CD14-positive monocyte (primary cell): ENCODE measurements around the gene CDKN2D. TPM values are rescaled to one million over a fixed set of nuclear protein-coding genes. Genes with fewer than 3 reads are reported as not detected.

Experiments
- DNase-seq, 3 donors: peaks; one replicate each; pipeline ENCODE4 v3.0.0-alpha.2; 2011 to 2022
- H2AFZ ChIP-seq: 2 replicates; pipeline ENCODE4 v1.6.0; 2012; ENCODE audit warnings: mild to moderate bottlenecking, low read depth, low read length, inconsistent platforms; ENCODE audit not compliant: insufficient read depth, poor library complexity, severe bottlenecking
- H3K27ac ChIP-seq, 2 donors: 1 replicate in 1 of 2; 2 replicates in 1 of 2; pipeline ENCODE4 v1.5.1; 2012 to 2013; ENCODE audit warnings: low read length in 2 of 2, control low read depth in 1 of 2, inconsistent platforms in 1 of 2, low read depth in 1 of 2, mild to moderate bottlenecking in 1 of 2
- H3K27me3 ChIP-seq, 2 donors: one replicate each; pipeline versions ENCODE4 v1.6.0 to v1.6.1; 2011 to 2013; ENCODE audit warnings: low read length in 2 of 2; ENCODE audit not compliant: control insufficient read depth in 2 of 2, insufficient read depth in 2 of 2
- H3K36me3 ChIP-seq, 2 donors: replicated peaks in 1 of 2; 1 replicate in 1 of 2; 2 replicates in 1 of 2; pipeline versions ENCODE4 v1.5.1 to v1.6.1; 2012 to 2013; ENCODE audit warnings: low read length in 2 of 2, control low read depth in 1 of 2, inconsistent platforms in 1 of 2, mild to moderate bottlenecking in 1 of 2; ENCODE audit not compliant: insufficient read depth in 2 of 2, control insufficient read depth in 1 of 2
- H3K4me1 ChIP-seq, 2 donors: 1 replicate in 1 of 2; 2 replicates in 1 of 2; pipeline versions ENCODE4 v1.5.1 to v1.6.1; 2012 to 2013; ENCODE audit warnings: low read length in 2 of 2, control low read depth in 1 of 2, inconsistent platforms in 1 of 2, mild to moderate bottlenecking in 1 of 2, moderate library complexity in 1 of 2; ENCODE audit not compliant: insufficient read depth in 2 of 2, control insufficient read depth in 1 of 2
- H3K4me2 ChIP-seq: replicated peaks from 2 replicates; pipeline ENCODE3; 2012; ENCODE audit warnings: low read length, moderate library complexity, mild to moderate bottlenecking; ENCODE audit not compliant: poor library complexity, severe bottlenecking; ENCODE audit errors: extremely low read depth
- H3K4me3 ChIP-seq, 3 experiments: fragments of 200-600 bp in 1 of 3; sonication (generic) in 1 of 3; replicated peaks in 1 of 3; 1 replicate in 2 of 3; 2 replicates in 1 of 3; pipeline ENCODE4 v1.5.1; 2011 to 2013; ENCODE audit warnings: low read length in 3 of 3, mild to moderate bottlenecking in 3 of 3, control low read depth in 2 of 3, low read depth in 2 of 3, inconsistent platforms in 1 of 3, moderate library complexity in 1 of 3
- H3K79me2 ChIP-seq: 2 replicates; pipeline ENCODE4 v1.6.0; 2012; ENCODE audit warnings: mild to moderate bottlenecking, control low read depth, inconsistent platforms, low read length, moderate library complexity; ENCODE audit not compliant: insufficient read depth
- H3K9ac ChIP-seq: 2 replicates; pipeline ENCODE4 v1.6.0; 2017; ENCODE audit warnings: low read length, mild to moderate bottlenecking; ENCODE audit not compliant: insufficient read depth, poor library complexity, severe bottlenecking
- H3K9me3 ChIP-seq, 2 donors: replicated peaks in 1 of 2; 1 replicate in 1 of 2; 2 replicates in 1 of 2; pipeline versions ENCODE4 v1.5.1 to v1.6.1; 2012 to 2013; ENCODE audit warnings: low read length in 2 of 2, control low read depth in 1 of 2; ENCODE audit not compliant: control insufficient read depth in 1 of 2, insufficient read depth in 1 of 2
- H4K20me1 ChIP-seq: 2 replicates; pipeline ENCODE4 v1.6.0; 2012; ENCODE audit warnings: mild to moderate bottlenecking, low read length, control low read depth, moderate library complexity; ENCODE audit not compliant: insufficient read depth
- H3K27ac Mint-ChIP-seq, 7 donors: one replicate each; pipeline ENCODE4 v1.8.0; 2020; ENCODE audit warnings: mild to moderate bottlenecking in 7 of 7, mixed read lengths in 7 of 7, moderate library complexity in 6 of 7, inconsistent platforms in 2 of 7
- H3K27me3 Mint-ChIP-seq, 3 donors: one replicate each; pipeline ENCODE4 v1.8.0; 2021 to 2022; ENCODE audit warnings: low read depth in 3 of 3, mild to moderate bottlenecking in 3 of 3, mixed read lengths in 3 of 3, moderate library complexity in 3 of 3, inconsistent platforms in 1 of 3
- H3K36me3 Mint-ChIP-seq, 2 donors: one replicate each; pipeline ENCODE4 v1.8.0; 2020; ENCODE audit warnings: mixed read lengths in 2 of 2, inconsistent platforms in 1 of 2, mild to moderate bottlenecking in 1 of 2
- H3K4me1 Mint-ChIP-seq: one replicate; pipeline ENCODE4 v1.8.0; 2020; ENCODE audit warnings: mild to moderate bottlenecking, mixed read lengths
- H3K4me3 Mint-ChIP-seq, 2 donors: one replicate each; pipeline ENCODE4 v1.8.0; 2020; ENCODE audit warnings: mild to moderate bottlenecking in 2 of 2, mixed read lengths in 2 of 2, moderate library complexity in 1 of 2
- H3K9me3 Mint-ChIP-seq, 7 donors: one replicate each; pipeline ENCODE4 v1.8.0; 2020 to 2022; ENCODE audit warnings: mixed read lengths in 7 of 7, mild to moderate bottlenecking in 6 of 7, moderate library complexity in 6 of 7, inconsistent platforms in 2 of 7
- WGBS: methylation state at CpG from one replicate; pipeline ENCODE4 v1.1.5; 2013; ENCODE audit warnings: missing lambda C conversion rate; ENCODE audit not compliant: insufficient coverage; 5-methylcytosine and 5-hydroxymethylcytosine counted together
- intact Hi-C, 2 donors: fragments of 100-400 bp; cut with micrococcal nuclease; formaldehyde crosslinking; loops; one replicate each; pipeline versions ENCODE4 v1.15.0 to v1.15.1; 2023
- polyA plus RNA-seq, 3 donors: library from polyadenylated mRNA; depleted of rRNA in 1 of 3; unstranded in 2 of 3; stranded (reverse) in 1 of 3; fragments of 300-500 nt in 2 of 3; fragments of >200 nt in 1 of 3; fragmentation: Illumina TruSeq in 2 of 3; gene quantifications; 1 replicate in 2 of 3; 2 replicates in 1 of 3; pipeline ENCODE4 v1.2.3, GENCODE V29; 2012 to 2021
- TF ChIP-seq, protein P1 (sequence below): fragments of 200-600 bp; IDR thresholded peaks from one replicate; pipeline ENCODE4 v1.8.0; 2022; ENCODE audit warnings: antibody characterized with exemption, mild to moderate bottlenecking

The CDKN2D gene
- polyA plus RNA-seq, 3 donors, result 115 to 166 (median 130) TPM

DNA sequence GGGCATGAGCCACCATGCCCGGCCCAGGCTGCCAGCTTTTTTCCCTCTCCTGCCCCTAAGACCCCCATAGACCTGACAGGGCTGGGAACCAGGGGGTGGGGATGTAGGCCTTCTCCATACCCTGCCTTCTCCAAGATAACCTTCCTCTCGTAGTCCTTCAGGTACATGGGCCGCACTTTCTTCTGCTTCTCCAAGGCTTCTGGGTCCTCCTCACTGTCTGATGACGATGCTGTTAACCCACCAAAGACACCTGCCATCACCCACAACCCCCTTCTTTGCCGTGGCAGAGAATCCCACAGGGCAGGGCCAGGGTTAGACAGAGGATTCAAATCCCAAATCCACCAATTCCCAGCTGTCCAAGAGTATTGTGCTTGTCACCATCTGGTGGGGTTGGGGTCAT, 6.2 kb downstream of the CDKN2D start:
- Histone ChIP-seq H3K79me2 (peaks cover 40% of the 10 kb centered on the region), H3K4me3 (no peak overlapping the region), H4K20me1 (peaks cover 20% of the 10 kb centered on the region), H3K36me3 (peaks cover 39 to 52% of the 10 kb centered on the region in 2 donors), H3K4me1 (peaks cover 26 to 28% of the 10 kb centered on the region in 2 donors), H3K27ac (no peak overlapping the region), H2AFZ (no peak overlapping the region), H3K4me2 (no peak overlapping the region), H3K9me3 (no peaks in the 10 kb centered on the region), H3K27me3 (no peaks in the 10 kb centered on the region), H3K9ac (no peak overlapping the region)
- DNase-seq, result no peak
- intact Hi-C loops, result loop anchor here (5.0 to 10.0 kb wide), 2 partner anchors 55 to 158 kb away; partner anchors contain the start of gene CDC37 (in 1 of the 2)
- TF ChIP-seq, protein P1, sequence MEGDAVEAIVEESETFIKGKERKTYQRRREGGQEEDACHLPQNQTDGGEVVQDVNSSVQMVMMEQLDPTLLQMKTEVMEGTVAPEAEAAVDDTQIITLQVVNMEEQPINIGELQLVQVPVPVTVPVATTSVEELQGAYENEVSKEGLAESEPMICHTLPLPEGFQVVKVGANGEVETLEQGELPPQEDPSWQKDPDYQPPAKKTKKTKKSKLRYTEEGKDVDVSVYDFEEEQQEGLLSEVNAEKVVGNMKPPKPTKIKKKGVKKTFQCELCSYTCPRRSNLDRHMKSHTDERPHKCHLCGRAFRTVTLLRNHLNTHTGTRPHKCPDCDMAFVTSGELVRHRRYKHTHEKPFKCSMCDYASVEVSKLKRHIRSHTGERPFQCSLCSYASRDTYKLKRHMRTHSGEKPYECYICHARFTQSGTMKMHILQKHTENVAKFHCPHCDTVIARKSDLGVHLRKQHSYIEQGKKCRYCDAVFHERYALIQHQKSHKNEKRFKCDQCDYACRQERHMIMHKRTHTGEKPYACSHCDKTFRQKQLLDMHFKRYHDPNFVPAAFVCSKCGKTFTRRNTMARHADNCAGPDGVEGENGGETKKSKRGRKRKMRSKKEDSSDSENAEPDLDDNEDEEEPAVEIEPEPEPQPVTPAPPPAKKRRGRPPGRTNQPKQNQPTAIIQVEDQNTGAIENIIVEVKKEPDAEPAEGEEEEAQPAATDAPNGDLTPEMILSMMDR, result no peak
- Mint-ChIP-seq H3K9me3 (no peaks in the 10 kb centered on the region), H3K4me1 (peaks cover 23% of the 10 kb centered on the region), H3K36me3 (peaks cover 51 to 59% of the 10 kb centered on the region in 2 donors), H3K4me3 (no peak overlapping the region), H3K27me3 (no peaks in the 10 kb centered on the region), H3K27ac (no peak overlapping the region)
- WGBS, result 82% methylated on average over 3 of the region's 5 CpGs

DNA sequence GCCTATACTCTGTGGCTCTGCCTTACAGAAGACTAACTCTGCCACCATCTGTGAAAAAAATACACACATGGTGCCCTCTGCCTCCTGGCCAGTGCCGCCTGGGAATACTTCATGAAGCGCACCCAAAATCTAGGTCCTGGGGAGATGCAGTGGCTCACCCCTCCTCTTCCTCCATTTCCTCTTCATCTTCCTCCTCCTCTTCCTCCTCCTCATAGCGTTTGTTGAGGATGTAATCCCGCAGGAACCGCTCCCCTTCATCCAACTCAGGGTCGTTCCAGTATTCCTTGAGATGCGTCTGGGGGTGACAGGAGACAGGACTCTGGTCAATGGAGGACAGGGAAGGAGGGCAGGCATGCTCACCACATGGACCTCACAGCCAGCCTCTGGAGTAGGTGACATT, 8.6 kb downstream of the CDKN2D start:
- peaks cover 19% of the 10 kb centered on the region for H4K20me1 ChIP-seq
- H3K36me3 ChIP-seq, result peaks cover 54 to 75% of the 10 kb centered on the region in 2 donors
- WGBS, result no CpG with 5 or more reads among the region's 7 CpGs
- Mint-ChIP-seq H3K9me3 (no peaks in the 10 kb centered on the region), H3K27ac (no peak overlapping the region), H3K4me1 (peaks cover 16% of the 10 kb centered on the region), H3K4me3 (no peak overlapping the region), H3K36me3 (peaks cover 53 to 66% of the 10 kb centered on the region in 2 donors), H3K27me3 (no peaks in the 10 kb centered on the region)
- no peak for DNase-seq
- no peaks in the 10 kb centered on the region for H3K27me3 ChIP-seq
- TF ChIP-seq, protein P1, result no peak
- H3K79me2 ChIP-seq, result peaks cover 18% of the 10 kb centered on the region
- no peak overlapping the region for H3K4me3 ChIP-seq
- no peak overlapping the region for H3K4me2 ChIP-seq
- H2AFZ ChIP-seq, result no peak overlapping the region
- peaks cover 9 to 12% of the 10 kb centered on the region in 2 donors for H3K4me1 ChIP-seq
- H3K27ac ChIP-seq, result no peak overlapping the region
- H3K9me3 ChIP-seq, result no peaks in the 10 kb centered on the region
- intact Hi-C loops, result loop anchor here (2.0 to 10.0 kb wide), 3 partner anchors 15 to 155 kb away; partner anchors contain the start of gene CDC37 (in 1 of the 2)
- H3K9ac ChIP-seq, result no peak overlapping the region
